Suprapubic skin (tissue), 3 donors: ENCODE results near the gene FAM83E.

ENCODE experiments used
- POLR2A ChIP-seq, 2 donors: fragments of 450-650 bp; IDR thresholded peaks; one replicate each; pipeline ENCODE4 v1.6.1; 2017; ENCODE audit warnings: antibody characterized with exemption in 2 of 2, mild to moderate bottlenecking in 2 of 2, moderate library complexity in 2 of 2
- TF ChIP-seq, protein P1 (sequence below), 2 donors: fragments of 200-600 bp in 1 of 2; fragments of 450-650 bp in 1 of 2; sonication (generic) in 1 of 2; IDR thresholded peaks; one replicate each; pipeline ENCODE4 v1.5.1; 2016 to 2019; ENCODE audit warnings: antibody characterized with exemption in 2 of 2, mild to moderate bottlenecking in 1 of 2, moderate library complexity in 1 of 2

DNA sequence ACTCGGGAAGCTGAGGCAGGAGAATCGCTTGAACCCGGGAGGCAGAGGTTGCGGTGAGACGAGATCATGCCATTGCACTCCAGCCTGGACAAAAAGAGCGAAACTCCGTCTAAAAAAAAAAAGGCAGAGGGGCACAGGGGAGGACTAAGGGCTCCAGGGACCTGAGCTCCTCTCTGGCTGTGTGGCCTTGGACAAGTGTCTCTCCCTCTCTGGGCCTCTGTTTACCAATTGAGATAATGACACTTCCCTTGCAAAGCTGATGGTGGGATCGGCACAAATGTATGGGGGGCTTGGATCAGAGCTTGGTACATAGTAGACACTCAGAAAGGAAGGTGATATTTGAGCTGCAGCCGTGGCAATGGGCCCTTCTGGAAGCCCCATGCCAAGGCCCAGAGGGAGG lies 19.7 kb downstream of the FAM83E start:
- no peak for TF ChIP-seq POLR2A (IDR thresholded peaks at IDR 0.05)
- TF ChIP-seq, protein P1, sequence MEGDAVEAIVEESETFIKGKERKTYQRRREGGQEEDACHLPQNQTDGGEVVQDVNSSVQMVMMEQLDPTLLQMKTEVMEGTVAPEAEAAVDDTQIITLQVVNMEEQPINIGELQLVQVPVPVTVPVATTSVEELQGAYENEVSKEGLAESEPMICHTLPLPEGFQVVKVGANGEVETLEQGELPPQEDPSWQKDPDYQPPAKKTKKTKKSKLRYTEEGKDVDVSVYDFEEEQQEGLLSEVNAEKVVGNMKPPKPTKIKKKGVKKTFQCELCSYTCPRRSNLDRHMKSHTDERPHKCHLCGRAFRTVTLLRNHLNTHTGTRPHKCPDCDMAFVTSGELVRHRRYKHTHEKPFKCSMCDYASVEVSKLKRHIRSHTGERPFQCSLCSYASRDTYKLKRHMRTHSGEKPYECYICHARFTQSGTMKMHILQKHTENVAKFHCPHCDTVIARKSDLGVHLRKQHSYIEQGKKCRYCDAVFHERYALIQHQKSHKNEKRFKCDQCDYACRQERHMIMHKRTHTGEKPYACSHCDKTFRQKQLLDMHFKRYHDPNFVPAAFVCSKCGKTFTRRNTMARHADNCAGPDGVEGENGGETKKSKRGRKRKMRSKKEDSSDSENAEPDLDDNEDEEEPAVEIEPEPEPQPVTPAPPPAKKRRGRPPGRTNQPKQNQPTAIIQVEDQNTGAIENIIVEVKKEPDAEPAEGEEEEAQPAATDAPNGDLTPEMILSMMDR (IDR thresholded peaks at IDR 0.05): no peak
